Measurements from ENCODE around the gene RBM20. TPM values are rescaled to one million over a fixed set of nuclear protein-coding genes. Genes with fewer than 3 reads are reported as not detected.

The RBM20 gene
- total and polyA plus RNA-seq, 2 of the 4 experiments (the other 2 are of a cell fraction): under 0.01 to 0.15 TPM

- H3K4ac ChIP-seq (ENCODE audit: low read depth, low read length): no peak overlapping the region
- H4K91ac ChIP-seq (ENCODE audit: insufficient read depth, low read depth, low read length): no peak overlapping the region
- H3K14ac ChIP-seq (replicated peaks; ENCODE audit: low read depth, low read length): no peak overlapping the region
- H3K4me2 ChIP-seq (ENCODE audit: low read depth, low read length): no peak overlapping the region
- peaks cover 2% of the 10 kb centered on the region; the same call in 1 of the 2 replicates for H3K4me1 ChIP-seq (ENCODE audit: control insufficient read depth, insufficient read depth, low read length)
- in situ Hi-C loops (cut with MboI; ENCODE audit: low sequenced_read_pairs) (no loop called here), intact Hi-C loops (cut with micrococcal nuclease) (no loop called here), dilution Hi-C loops (cut with HindIII; ENCODE audit: low sequenced_read_pairs, unreplicated experiment) (no loop called here)
- ChIA-PET CTCF (interaction anchor here (1.3 kb wide), 1 partner anchor 46 kb away, joined by 5 read pairs; no protein-coding TSS in a partner anchor), POLR2A (ENCODE audit: unreplicated experiment) (no interaction called here)
- H3K27ac ChIP-seq (ENCODE audit: insufficient read depth, low read length): no peak overlapping the region
- H3K4me3 ChIP-seq (ENCODE audit: insufficient read depth, low read depth, low read length): no peak overlapping the region
- no peak overlapping the region for H3K9ac ChIP-seq (ENCODE audit: low read depth, low read length)
- no peak overlapping the region for H4K8ac ChIP-seq (ENCODE audit: low read depth in 2 of 2, low read length in 2 of 2)
- no peak overlapping the region for H3K18ac ChIP-seq (ENCODE audit: low read depth, low read length)
- H4K20me1 ChIP-seq (ENCODE audit: insufficient read depth, low read length): no peaks in the 10 kb centered on the region
- no peak overlapping the region; the same call in 2 of the 3 replicates for H2BK15ac ChIP-seq (ENCODE audit: low read depth, low read length)
- no peak overlapping the region for H2BK20ac ChIP-seq (ENCODE audit: low read depth, low read length)
- H2BK5ac ChIP-seq (ENCODE audit: low read depth, low read length, poor library complexity, severe bottlenecking): no peak overlapping the region
- WGBS, 2 experiments (ENCODE audit: extremely low coverage in 2 of 2, insufficient read length in 1 of 2): 79% methylated on average over 2 of the region's 5 CpGs; no CpG with 5 or more reads in 1 of the 2 experiments
- H2BK120ac ChIP-seq (ENCODE audit: low read depth, low read length): no peak overlapping the region
- no peak overlapping the region for H3K23ac ChIP-seq (ENCODE audit: low read depth, low read length)
- no peak for ATAC-seq (ENCODE audit: low read depth)
- H3K56ac ChIP-seq (ENCODE audit: extremely low read depth, insufficient read depth, low read length): no peak overlapping the region
- no peak overlapping the region for H2AFZ ChIP-seq (replicated peaks; ENCODE audit: low read length, poor library complexity)
- H3K27me3 ChIP-seq (ENCODE audit: control insufficient read depth, insufficient read depth, low read length): peaks cover 20% of the 10 kb centered on the region
- no peaks in the 10 kb centered on the region for H3K9me3 ChIP-seq (ENCODE audit: control insufficient read depth, insufficient read depth, low read length)
- no peak overlapping the region for H2AK9ac ChIP-seq (replicated peaks; ENCODE audit: low read depth, low read length, poor library complexity)
- no peak overlapping the region for H2AK5ac ChIP-seq (ENCODE audit: low read depth, low read length)
- no peaks in the 10 kb centered on the region for H3K79me1 ChIP-seq (ENCODE audit: low read depth in 1 of 2, low read length in 2 of 2)
- H3K9me1 ChIP-seq (ENCODE audit: insufficient read depth, low read length): peaks cover 3% of the 10 kb centered on the region; the same call in 1 of the 2 replicates
- no TSS peak for BruUV-seq (replicated peaks)
- H3K36me3 ChIP-seq (ENCODE audit: control insufficient read depth, insufficient read depth, low read length): no peaks in the 10 kb centered on the region
- no peak for DNase-seq
- H4K5ac ChIP-seq (ENCODE audit: low read depth, low read length): no peak overlapping the region
- TF ChIP-seq FOS (IDR thresholded peaks at IDR 0.05; ENCODE audit: low read depth, low read length): no peak
- TF ChIP-seq BHLHE40 (IDR thresholded peaks at IDR 0.05; ENCODE audit: low read depth, low read length): no peak
- TF ChIP-seq MXI1 (IDR thresholded peaks at IDR 0.05; ENCODE audit: borderline replicate concordance, low read depth, low read length): no peak
- TF ChIP-seq MAZ (IDR thresholded peaks at IDR 0.05; ENCODE audit: borderline replicate concordance, low read depth, low read length): no peak
- TF ChIP-seq ELK1 (IDR thresholded peaks at IDR 0.05; ENCODE audit: borderline replicate concordance, low read depth, low read length): no peak
- TF ChIP-seq CEBPB (IDR thresholded peaks at IDR 0.05; ENCODE audit: low read depth, low read length): no peak
- TF ChIP-seq USF2 (IDR thresholded peaks at IDR 0.05; ENCODE audit: low read depth, low read length): no peak
- TF ChIP-seq MAFK (IDR thresholded peaks at IDR 0.05; ENCODE audit: low read depth, low read length): no peak
- no peak for TF ChIP-seq NFE2L2 (IDR thresholded peaks at IDR 0.05; ENCODE audit: low read depth, low read length)
- TF ChIP-seq RAD21 (IDR thresholded peaks at IDR 0.05; ENCODE audit: low read length): no peak
- TF ChIP-seq RFX5 (IDR thresholded peaks at IDR 0.05; ENCODE audit: low read depth, low read length): no peak
- no peak for TF ChIP-seq CHD1 (IDR thresholded peaks at IDR 0.05; ENCODE audit: low read depth, low read length)
- TF ChIP-seq CTCF (conservative IDR thresholded peaks at IDR 0.05; ENCODE audit: low read depth, low read length): no peak
- no peak for TF ChIP-seq SMC3 (IDR thresholded peaks at IDR 0.05; ENCODE audit: low read depth, low read length)
- no peak for TF ChIP-seq POLR2A (IDR thresholded peaks at IDR 0.05; ENCODE audit: low read depth, low read length)
Observed at GRCh38 chr10:110625951-110626855, 17.9 kb upstream of the RBM20 start.
